ENCODE data around the gene NLGN1.
"Not testable (repeated sequence)": the region's sequence is repeated elsewhere in the genome, so short reads cannot be mapped to it uniquely, and the experiment has no call there.

The NLGN1 gene

GRCh38 chr3:173397161-173398110 is at the start of gene NLGN1:
Gene NLGN1 (plus strand): TSS chr3:173397744.
- peak within 1 kb of the TSS; percentile 79 for H3K27ac ChIP-seq
- TF ChIP-seq, protein P1, sequence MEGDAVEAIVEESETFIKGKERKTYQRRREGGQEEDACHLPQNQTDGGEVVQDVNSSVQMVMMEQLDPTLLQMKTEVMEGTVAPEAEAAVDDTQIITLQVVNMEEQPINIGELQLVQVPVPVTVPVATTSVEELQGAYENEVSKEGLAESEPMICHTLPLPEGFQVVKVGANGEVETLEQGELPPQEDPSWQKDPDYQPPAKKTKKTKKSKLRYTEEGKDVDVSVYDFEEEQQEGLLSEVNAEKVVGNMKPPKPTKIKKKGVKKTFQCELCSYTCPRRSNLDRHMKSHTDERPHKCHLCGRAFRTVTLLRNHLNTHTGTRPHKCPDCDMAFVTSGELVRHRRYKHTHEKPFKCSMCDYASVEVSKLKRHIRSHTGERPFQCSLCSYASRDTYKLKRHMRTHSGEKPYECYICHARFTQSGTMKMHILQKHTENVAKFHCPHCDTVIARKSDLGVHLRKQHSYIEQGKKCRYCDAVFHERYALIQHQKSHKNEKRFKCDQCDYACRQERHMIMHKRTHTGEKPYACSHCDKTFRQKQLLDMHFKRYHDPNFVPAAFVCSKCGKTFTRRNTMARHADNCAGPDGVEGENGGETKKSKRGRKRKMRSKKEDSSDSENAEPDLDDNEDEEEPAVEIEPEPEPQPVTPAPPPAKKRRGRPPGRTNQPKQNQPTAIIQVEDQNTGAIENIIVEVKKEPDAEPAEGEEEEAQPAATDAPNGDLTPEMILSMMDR (conservative IDR thresholded peaks at IDR 0.05), result peak; percentile 47

- TF ChIP-seq, protein P1 (conservative IDR thresholded peaks at IDR 0.05), result no peak
- H3K27ac ChIP-seq, result no peak overlapping the region
These were observed 45.7 kb upstream of the NLGN1 start for GRCh38 chr3:173351886-173352285.

DNA sequence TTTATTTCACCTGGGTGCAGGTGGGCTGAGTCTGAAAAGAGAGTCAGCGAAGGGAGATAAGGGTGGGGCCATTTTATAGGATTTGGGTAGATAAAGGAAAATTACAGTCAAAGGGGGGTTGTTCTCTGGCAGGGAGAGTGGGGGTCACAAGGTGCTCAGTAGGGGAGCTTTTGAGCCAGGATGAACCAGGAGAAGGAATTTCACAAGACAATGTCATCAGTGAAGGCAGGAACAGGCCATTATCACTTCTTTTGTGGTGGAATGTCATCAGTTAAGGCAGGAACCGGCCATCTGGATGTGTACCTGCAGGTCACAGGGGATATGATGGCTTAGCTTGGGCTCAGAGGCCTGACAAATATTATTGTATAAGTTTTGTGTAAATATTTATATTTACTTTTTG is 44.4 kb upstream of the NLGN1 start:
- H3K27ac ChIP-seq, result not testable (repeated sequence)

DNA sequence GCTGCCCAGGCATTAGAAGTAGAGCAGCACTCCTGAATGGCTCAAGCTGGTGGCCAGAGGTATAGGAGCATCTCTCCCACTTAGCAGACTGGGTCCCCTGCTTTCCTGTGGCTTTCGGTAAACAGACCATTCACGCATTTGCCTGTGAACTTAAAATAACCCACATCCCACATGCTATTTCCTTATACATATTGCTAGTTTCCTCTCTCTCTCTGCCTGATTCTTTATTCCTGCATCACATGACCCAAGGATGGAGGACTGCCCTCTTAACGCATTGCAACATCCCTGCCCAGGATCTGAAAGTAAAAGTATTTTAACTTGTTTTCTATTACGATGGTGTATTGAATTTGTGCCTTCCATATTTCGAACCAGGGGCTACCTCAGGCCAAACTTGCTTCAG is 43.4 kb upstream of the NLGN1 start:
- no peak overlapping the region for H3K27ac ChIP-seq

GRCh38 chr3:173371848-173372487 is 25.6 kb upstream of the NLGN1 start:
- TF ChIP-seq, protein P1 (conservative IDR thresholded peaks at IDR 0.05), result peak; percentile 85
- no peak overlapping the region; the same call in 1 of the 2 replicates for H3K27ac ChIP-seq

More for the DNA sequence above, 43.4 kb upstream of the NLGN1 start:
- TF ChIP-seq, protein P1 (conservative IDR thresholded peaks at IDR 0.05), result no peak

DNA sequence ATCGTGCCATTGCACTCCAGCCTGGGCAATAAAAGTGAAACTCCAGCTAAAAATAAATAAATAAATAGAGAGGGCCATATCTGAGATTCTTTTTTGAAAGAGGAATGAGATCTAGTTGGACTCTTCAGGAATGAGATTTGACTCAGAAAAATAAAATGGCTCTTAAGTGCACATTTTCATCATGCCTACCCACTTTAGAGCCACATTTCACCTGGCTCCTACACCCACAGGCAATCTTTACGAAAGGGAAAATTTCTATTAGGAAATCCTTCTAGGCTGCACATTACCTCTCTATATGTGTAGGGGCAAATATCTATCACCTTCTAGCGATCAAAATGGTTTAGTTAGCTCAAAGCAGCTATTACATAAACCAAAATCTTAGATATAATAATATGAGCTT is 16.9 kb upstream of the NLGN1 start:
- TF ChIP-seq, protein P1 (conservative IDR thresholded peaks at IDR 0.05), result no peak
- no peak overlapping the region for H3K27ac ChIP-seq

- not testable (repeated sequence) for H3K27ac ChIP-seq
These were observed 15.6 kb upstream of the NLGN1 start for GRCh38 chr3:173381936-173382335.

- H3K27ac ChIP-seq, result peak overlapping the region; percentile 79
- TF ChIP-seq, protein P1 (conservative IDR thresholded peaks at IDR 0.05), result no peak
These were observed 2.5 kb upstream of the NLGN1 start for GRCh38 chr3:173395073-173395411.
